AG04449 (cell line): ENCODE results near the gene NPC1L1.
A peak's percentile ranks its signal among the peaks of the same experiment; 100 is the strongest.

Experiments
- CTCF ChIA-PET: fragments of 350-600 bp; formaldehyde crosslinking; extraction: SDS; loops from one replicate; lab custom pipeline; 2021; ENCODE audit warnings: antibody characterized with exemption; lab: Yijun Ruan, JAX
- POLR2A ChIA-PET: fragments of 400-600, 350-600 bp; formaldehyde crosslinking; extraction: SDS; loops from one replicate; lab custom pipeline; 2020; ENCODE audit warnings: antibody characterized with exemption, inconsistent platforms; lab: Yijun Ruan, JAX
- DNase-seq: peaks from one replicate; pipeline ENCODE4 v3.0.0-alpha.2; 2010; ENCODE audit warnings: low read depth, low spot score
- H3K4me3 ChIP-seq: 2 replicates; pipeline ENCODE4 v1.5.1; 2011; ENCODE audit warnings: low read depth, mild to moderate bottlenecking, control low read depth, low read length
- TF ChIP-seq, protein P1 (sequence below): IDR thresholded peaks from one replicate; pipeline ENCODE4 v1.5.1; 2011; ENCODE audit warnings: mild to moderate bottlenecking, moderate library complexity, low read length, control low read depth, inconsistent platforms; ENCODE audit not compliant: insufficient read depth; ENCODE audit errors: missing control alignments

NPC1L1 gene

DNA sequence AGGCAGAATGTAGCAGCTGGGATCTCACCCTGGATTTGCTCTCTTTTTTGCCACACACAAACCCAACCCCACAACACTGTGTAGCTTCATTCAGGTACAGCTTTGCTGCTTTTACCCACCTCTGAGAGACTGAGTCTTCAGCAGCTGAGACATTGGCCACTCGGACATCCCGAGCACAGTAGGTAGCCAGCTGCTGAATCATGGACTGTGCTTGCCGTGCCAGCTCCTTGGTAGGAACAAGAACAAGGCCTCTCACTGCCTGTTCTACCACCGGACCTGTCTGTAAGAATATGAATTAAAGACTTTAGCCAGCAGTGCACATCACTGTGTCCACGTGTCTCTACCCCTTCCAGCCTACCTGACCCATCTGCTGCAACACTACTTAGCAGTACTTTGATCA lies 31.6 kb upstream of the NPC1L1 start:
- DNase-seq = no peak
- CTCF ChIA-PET = interaction anchor here (0.9 to 9.9 kb wide), 6 partner anchors 8 to 348 kb away, joined by 3 to 79 read pairs (median 5); partner anchors contain the start of genes H2AZ2 and TMED4
- peak overlapping the region; percentile 98 for H3K4me3 ChIP-seq
- TF ChIP-seq, protein P1, sequence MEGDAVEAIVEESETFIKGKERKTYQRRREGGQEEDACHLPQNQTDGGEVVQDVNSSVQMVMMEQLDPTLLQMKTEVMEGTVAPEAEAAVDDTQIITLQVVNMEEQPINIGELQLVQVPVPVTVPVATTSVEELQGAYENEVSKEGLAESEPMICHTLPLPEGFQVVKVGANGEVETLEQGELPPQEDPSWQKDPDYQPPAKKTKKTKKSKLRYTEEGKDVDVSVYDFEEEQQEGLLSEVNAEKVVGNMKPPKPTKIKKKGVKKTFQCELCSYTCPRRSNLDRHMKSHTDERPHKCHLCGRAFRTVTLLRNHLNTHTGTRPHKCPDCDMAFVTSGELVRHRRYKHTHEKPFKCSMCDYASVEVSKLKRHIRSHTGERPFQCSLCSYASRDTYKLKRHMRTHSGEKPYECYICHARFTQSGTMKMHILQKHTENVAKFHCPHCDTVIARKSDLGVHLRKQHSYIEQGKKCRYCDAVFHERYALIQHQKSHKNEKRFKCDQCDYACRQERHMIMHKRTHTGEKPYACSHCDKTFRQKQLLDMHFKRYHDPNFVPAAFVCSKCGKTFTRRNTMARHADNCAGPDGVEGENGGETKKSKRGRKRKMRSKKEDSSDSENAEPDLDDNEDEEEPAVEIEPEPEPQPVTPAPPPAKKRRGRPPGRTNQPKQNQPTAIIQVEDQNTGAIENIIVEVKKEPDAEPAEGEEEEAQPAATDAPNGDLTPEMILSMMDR = no peak
- POLR2A ChIA-PET = interaction anchor here (1.4 kb wide), 1 partner anchor 11 kb away, joined by 4 read pairs; no protein-coding TSS in a partner anchor

- ChIA-PET POLR2A (no interaction called here), CTCF (interaction anchor here (1.8 to 5.5 kb wide), 3 partner anchors 9 to 329 kb away, joined by 4 to 36 read pairs (median 7); no protein-coding TSS in a partner anchor)
- TF ChIP-seq, protein P1 = no peak
- DNase-seq = no peak
- no peak overlapping the region for H3K4me3 ChIP-seq
Observed at GRCh38 chr7:44569959-44570358, 28.8 kb upstream of the NPC1L1 start.

GRCh38 chr7:44568771-44569560 lies 27.8 kb upstream of the NPC1L1 start:
- CTCF ChIA-PET = interaction anchor here (0.7 to 5.5 kb wide), 5 partner anchors 8 to 568 kb away, joined by 3 to 36 read pairs (median 5); no protein-coding TSS in a partner anchor

GRCh38 chr7:44567884-44568283 lies 26.8 kb upstream of the NPC1L1 start:
- DNase-seq = no peak
- POLR2A ChIA-PET = no interaction called here
- TF ChIP-seq, protein P1 = no peak
- CTCF ChIA-PET = interaction anchor here (1.9 to 5.5 kb wide), 3 partner anchors 10 to 327 kb away, joined by 5 to 36 read pairs (median 6); no protein-coding TSS in a partner anchor
- H3K4me3 ChIP-seq = no peak overlapping the region

More at GRCh38 chr7:44568771-44569560, 27.8 kb upstream of the NPC1L1 start:
- DNase-seq = no peak
- POLR2A ChIA-PET = no interaction called here
- TF ChIP-seq, protein P1 = no peak
- no peak overlapping the region for H3K4me3 ChIP-seq

- POLR2A ChIA-PET = no interaction called here
- TF ChIP-seq, protein P1 = no peak
Observed at GRCh38 chr7:44566680-44567079, 25.6 kb upstream of the NPC1L1 start.

More at GRCh38 chr7:44566680-44567079, 25.6 kb upstream of the NPC1L1 start:
- DNase-seq = no peak
- H3K4me3 ChIP-seq = no peak overlapping the region
- CTCF ChIA-PET = interaction anchor here (0.8 to 5.5 kb wide), 11 partner anchors 8 to 325 kb away, joined by 3 to 79 read pairs (median 11); partner anchors contain the start of gene DDX56
